Uterus (tissue), 2 donors: ENCODE measurements around the gene RUNX1.

ENCODE experiments used
- POLR2A ChIP-seq, 2 donors: fragments of 450-650 bp; IDR thresholded peaks; one replicate each; pipeline ENCODE4 v1.6.1; 2016; ENCODE audit warnings: antibody characterized with exemption in 2 of 2, mild to moderate bottlenecking in 1 of 2, moderate library complexity in 1 of 2
- TF ChIP-seq, protein P1 (sequence below), 4 experiments: fragments of 200-600 bp in 2 of 4; fragments of 450-650 bp in 2 of 4; sonication (generic) in 2 of 4; IDR thresholded peaks; one replicate each; pipeline ENCODE4 v1.5.1; 2016 to 2019; ENCODE audit warnings: antibody characterized with exemption in 4 of 4, mild to moderate bottlenecking in 2 of 4, moderate library complexity in 1 of 4

DNA sequence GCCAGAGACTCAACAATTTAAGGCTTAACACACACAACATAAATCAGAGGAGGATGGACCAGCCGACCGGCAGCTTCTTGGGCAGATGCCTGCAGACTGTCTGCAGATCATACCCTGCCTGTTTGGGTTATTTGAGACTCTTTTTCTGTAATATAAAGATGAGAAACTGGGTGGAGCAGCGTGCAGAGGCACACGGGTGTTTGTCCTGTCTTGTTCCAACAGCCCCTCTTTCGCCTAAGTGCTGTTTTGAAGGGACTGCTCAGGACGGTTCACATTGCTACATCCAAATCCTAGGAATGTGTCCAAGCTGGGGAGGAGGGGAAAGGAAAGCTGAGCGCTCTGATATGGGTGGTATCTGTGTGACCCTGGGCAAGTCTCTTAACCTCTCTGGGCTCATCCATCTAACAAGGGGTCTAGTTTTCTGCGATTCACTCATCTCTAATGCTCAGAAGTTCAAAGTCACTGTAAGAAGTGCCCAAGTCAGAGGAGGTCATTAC is 230.4 kb downstream of the RUNX1 start:
- TF ChIP-seq, protein P1, sequence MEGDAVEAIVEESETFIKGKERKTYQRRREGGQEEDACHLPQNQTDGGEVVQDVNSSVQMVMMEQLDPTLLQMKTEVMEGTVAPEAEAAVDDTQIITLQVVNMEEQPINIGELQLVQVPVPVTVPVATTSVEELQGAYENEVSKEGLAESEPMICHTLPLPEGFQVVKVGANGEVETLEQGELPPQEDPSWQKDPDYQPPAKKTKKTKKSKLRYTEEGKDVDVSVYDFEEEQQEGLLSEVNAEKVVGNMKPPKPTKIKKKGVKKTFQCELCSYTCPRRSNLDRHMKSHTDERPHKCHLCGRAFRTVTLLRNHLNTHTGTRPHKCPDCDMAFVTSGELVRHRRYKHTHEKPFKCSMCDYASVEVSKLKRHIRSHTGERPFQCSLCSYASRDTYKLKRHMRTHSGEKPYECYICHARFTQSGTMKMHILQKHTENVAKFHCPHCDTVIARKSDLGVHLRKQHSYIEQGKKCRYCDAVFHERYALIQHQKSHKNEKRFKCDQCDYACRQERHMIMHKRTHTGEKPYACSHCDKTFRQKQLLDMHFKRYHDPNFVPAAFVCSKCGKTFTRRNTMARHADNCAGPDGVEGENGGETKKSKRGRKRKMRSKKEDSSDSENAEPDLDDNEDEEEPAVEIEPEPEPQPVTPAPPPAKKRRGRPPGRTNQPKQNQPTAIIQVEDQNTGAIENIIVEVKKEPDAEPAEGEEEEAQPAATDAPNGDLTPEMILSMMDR (IDR thresholded peaks at IDR 0.05) = no peak
- TF ChIP-seq POLR2A (IDR thresholded peaks at IDR 0.05) = no peak
